ENCODE results near the gene RXFP1. TPM values are rescaled to one million over a fixed set of nuclear protein-coding genes. Genes with fewer than 3 reads are reported as not detected.

The RXFP1 gene
- total and polyA plus RNA-seq, 8 donors: 0.15 to 1.3 TPM; not detected in 6

- DNase-seq: no peak
- no peaks in the 10 kb centered on the region for H3K4me1 ChIP-seq
- intact Hi-C loops (cut with DNase I; ENCODE audit: low total_unique reads): no loop called here
- 78 to 89% (median 86%) methylated on average over 4 of the region's 4 CpGs for WGBS, 5 donors
- H3K27ac ChIP-seq: no peak overlapping the region
- H3K4me3 ChIP-seq: no peak overlapping the region
- H3K36me3 ChIP-seq: no peaks in the 10 kb centered on the region
- TF ChIP-seq POLR2A (IDR thresholded peaks at IDR 0.05) (no peak), POLR2AphosphoS5 (IDR thresholded peaks at IDR 0.05) (no peak)
- H3K9me3 ChIP-seq: no peaks in the 10 kb centered on the region
- no peaks in the 10 kb centered on the region for H3K27me3 ChIP-seq
These were observed 85.3 kb downstream of the RXFP1 start for GRCh38 chr4:158606969-158607368.

GRCh38 chr4:158609116-158609515 is 87.4 kb downstream of the RXFP1 start:
- H3K4me3 ChIP-seq: no peak overlapping the region
- H3K27ac ChIP-seq: no peak overlapping the region
- H3K36me3 ChIP-seq: no peaks in the 10 kb centered on the region
- no peaks in the 10 kb centered on the region for H3K27me3 ChIP-seq
- no peaks in the 10 kb centered on the region for H3K4me1 ChIP-seq
- no peaks in the 10 kb centered on the region for H3K9me3 ChIP-seq
- WGBS, 5 donors: 80 to 93% (median 83%) methylated on average over 4 of the region's 4 CpGs
- TF ChIP-seq POLR2AphosphoS5 (IDR thresholded peaks at IDR 0.05) (no peak), POLR2A (IDR thresholded peaks at IDR 0.05) (no peak), EP300 (IDR thresholded peaks at IDR 0.05) (no peak)
- TF ChIP-seq, protein P1, sequence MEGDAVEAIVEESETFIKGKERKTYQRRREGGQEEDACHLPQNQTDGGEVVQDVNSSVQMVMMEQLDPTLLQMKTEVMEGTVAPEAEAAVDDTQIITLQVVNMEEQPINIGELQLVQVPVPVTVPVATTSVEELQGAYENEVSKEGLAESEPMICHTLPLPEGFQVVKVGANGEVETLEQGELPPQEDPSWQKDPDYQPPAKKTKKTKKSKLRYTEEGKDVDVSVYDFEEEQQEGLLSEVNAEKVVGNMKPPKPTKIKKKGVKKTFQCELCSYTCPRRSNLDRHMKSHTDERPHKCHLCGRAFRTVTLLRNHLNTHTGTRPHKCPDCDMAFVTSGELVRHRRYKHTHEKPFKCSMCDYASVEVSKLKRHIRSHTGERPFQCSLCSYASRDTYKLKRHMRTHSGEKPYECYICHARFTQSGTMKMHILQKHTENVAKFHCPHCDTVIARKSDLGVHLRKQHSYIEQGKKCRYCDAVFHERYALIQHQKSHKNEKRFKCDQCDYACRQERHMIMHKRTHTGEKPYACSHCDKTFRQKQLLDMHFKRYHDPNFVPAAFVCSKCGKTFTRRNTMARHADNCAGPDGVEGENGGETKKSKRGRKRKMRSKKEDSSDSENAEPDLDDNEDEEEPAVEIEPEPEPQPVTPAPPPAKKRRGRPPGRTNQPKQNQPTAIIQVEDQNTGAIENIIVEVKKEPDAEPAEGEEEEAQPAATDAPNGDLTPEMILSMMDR (IDR thresholded peaks at IDR 0.05): no peak
- no peak for DNase-seq
- intact Hi-C loops (cut with DNase I; ENCODE audit: low total_unique reads): no loop called here

GRCh38 chr4:158610790-158611189 is 89.1 kb downstream of the RXFP1 start:
- no peak for TF ChIP-seq EP300 (IDR thresholded peaks at IDR 0.05)
- TF ChIP-seq POLR2AphosphoS5 (IDR thresholded peaks at IDR 0.05): no peak
- TF ChIP-seq, protein P1 (IDR thresholded peaks at IDR 0.05): no peak
- no peak overlapping the region for H3K27ac ChIP-seq
- H3K9me3 ChIP-seq: no peaks in the 10 kb centered on the region
- intact Hi-C loops (cut with DNase I; ENCODE audit: low total_unique reads): loop anchor here (10.0 kb wide), 1 partner anchor 346 kb away; no protein-coding TSS in a partner anchor
- no peak overlapping the region for H3K4me3 ChIP-seq
- no peaks in the 10 kb centered on the region for H3K36me3 ChIP-seq
- H3K27me3 ChIP-seq: peaks cover 0 to 4% (median 0%) of the 10 kb centered on the region in 3 donors
- DNase-seq: no peak
- no peaks in the 10 kb centered on the region for H3K4me1 ChIP-seq
- 52 to 71% (median 63%) methylated on average over 1 of the region's 1 CpG for WGBS, 5 donors

DNA sequence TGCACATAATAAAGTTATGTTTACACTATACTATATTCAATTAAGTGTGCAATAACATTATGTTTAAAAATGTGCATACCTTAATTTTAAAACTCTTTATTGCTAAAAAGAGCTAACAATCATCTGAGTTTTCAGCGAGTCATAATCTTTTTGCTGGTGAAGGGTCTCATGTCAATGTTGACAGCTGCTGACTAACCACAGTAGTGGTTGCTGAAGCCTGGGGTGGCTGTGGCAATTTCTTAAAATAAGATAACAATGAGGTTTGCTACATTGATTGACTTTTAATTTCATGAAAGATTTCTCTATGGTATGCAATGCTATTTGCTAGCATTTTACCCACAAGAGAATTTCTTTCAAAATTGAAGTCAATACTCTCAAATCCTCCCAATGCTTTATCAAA is 91.4 kb downstream of the RXFP1 start:
- H3K4me1 ChIP-seq: no peaks in the 10 kb centered on the region
- WGBS, 5 donors: 67 to 91% (median 83%) methylated on average over 1 of the region's 1 CpG
- peaks cover 0 to 8% (median 0%) of the 10 kb centered on the region in 3 donors for H3K27me3 ChIP-seq
- no peak overlapping the region for H3K4me3 ChIP-seq
- no peaks in the 10 kb centered on the region for H3K9me3 ChIP-seq
- H3K27ac ChIP-seq: no peak overlapping the region
- H3K36me3 ChIP-seq: no peaks in the 10 kb centered on the region
- intact Hi-C loops (cut with DNase I; ENCODE audit: low total_unique reads): loop anchor here (10.0 kb wide), 1 partner anchor 348 kb away; no protein-coding TSS in a partner anchor
- no peak for TF ChIP-seq POLR2AphosphoS5 (IDR thresholded peaks at IDR 0.05)
- TF ChIP-seq, protein P1 (IDR thresholded peaks at IDR 0.05): no peak
- TF ChIP-seq POLR2A (IDR thresholded peaks at IDR 0.05): no peak
- TF ChIP-seq EP300 (IDR thresholded peaks at IDR 0.05): no peak
- DNase-seq: no peak

GRCh38 chr4:158617956-158618355 is 96.3 kb downstream of the RXFP1 start:
- Histone ChIP-seq H3K9me3 (no peaks in the 10 kb centered on the region), H3K27ac (no peak overlapping the region), H3K4me1 (no peaks in the 10 kb centered on the region), H3K36me3 (no peaks in the 10 kb centered on the region), H3K4me3 (no peak overlapping the region), H3K27me3 (peaks cover 0 to 8% (median 0%) of the 10 kb centered on the region in 3 donors)
- TF ChIP-seq POLR2AphosphoS5 (IDR thresholded peaks at IDR 0.05): no peak
- no peak for TF ChIP-seq POLR2A (IDR thresholded peaks at IDR 0.05)
- no peak for TF ChIP-seq EP300 (IDR thresholded peaks at IDR 0.05)
- TF ChIP-seq, protein P1 (IDR thresholded peaks at IDR 0.05): no peak
- intact Hi-C loops (cut with DNase I; ENCODE audit: low total_unique reads): loop anchor here (10.0 kb wide), 1 partner anchor 353 kb away; no protein-coding TSS in a partner anchor
- DNase-seq: no peak

Data from stomach (tissue), 9 donors.